Mucosa of rectum (tissue), 2 donors: Measurements from ENCODE around the gene EEF2K.
A peak's percentile ranks its signal among the peaks of the same experiment; 100 is the strongest.
"Not testable (repeated sequence)": the region's sequence is repeated elsewhere in the genome, so short reads cannot be mapped to it uniquely, and the experiment has no call there.

Experiments
- H3K27ac ChIP-seq, 2 donors: one replicate each; pipeline ENCODE4 v1.7.0; 2013; ENCODE audit warnings: inconsistent platforms in 2 of 2, low read depth in 2 of 2, low read length in 2 of 2
- H3K27me3 ChIP-seq, 2 donors: one replicate each; pipeline ENCODE4 v1.7.0; 2013; ENCODE audit warnings: low read length in 2 of 2; ENCODE audit not compliant: control insufficient read depth in 2 of 2, insufficient read depth in 2 of 2
- H3K36me3 ChIP-seq, 2 donors: one replicate each; pipeline ENCODE4 v1.7.0; 2013; ENCODE audit warnings: low read length in 2 of 2; ENCODE audit not compliant: control insufficient read depth in 2 of 2, insufficient read depth in 2 of 2
- H3K4me1 ChIP-seq, 2 donors: one replicate each; pipeline ENCODE4 v1.7.0; 2013; ENCODE audit warnings: low read length in 2 of 2, mild to moderate bottlenecking in 1 of 2; ENCODE audit not compliant: control insufficient read depth in 2 of 2, insufficient read depth in 2 of 2
- H3K4me3 ChIP-seq, 2 donors: one replicate each; pipeline ENCODE4 v1.7.0; 2013; ENCODE audit warnings: low read length in 2 of 2
- H3K9ac ChIP-seq, 2 donors: one replicate each; pipeline ENCODE4 v1.7.0; 2013; ENCODE audit warnings: low read length in 2 of 2, low read depth in 1 of 2, mild to moderate bottlenecking in 1 of 2
- H3K9me3 ChIP-seq, 2 donors: one replicate each; pipeline ENCODE4 v1.7.0; 2013; ENCODE audit warnings: low read length in 2 of 2; ENCODE audit not compliant: control insufficient read depth in 2 of 2
- donor health status: healthy.
- donor health status: Normal muscosa, but diverticular disease.

Gene EEF2K

DNA sequence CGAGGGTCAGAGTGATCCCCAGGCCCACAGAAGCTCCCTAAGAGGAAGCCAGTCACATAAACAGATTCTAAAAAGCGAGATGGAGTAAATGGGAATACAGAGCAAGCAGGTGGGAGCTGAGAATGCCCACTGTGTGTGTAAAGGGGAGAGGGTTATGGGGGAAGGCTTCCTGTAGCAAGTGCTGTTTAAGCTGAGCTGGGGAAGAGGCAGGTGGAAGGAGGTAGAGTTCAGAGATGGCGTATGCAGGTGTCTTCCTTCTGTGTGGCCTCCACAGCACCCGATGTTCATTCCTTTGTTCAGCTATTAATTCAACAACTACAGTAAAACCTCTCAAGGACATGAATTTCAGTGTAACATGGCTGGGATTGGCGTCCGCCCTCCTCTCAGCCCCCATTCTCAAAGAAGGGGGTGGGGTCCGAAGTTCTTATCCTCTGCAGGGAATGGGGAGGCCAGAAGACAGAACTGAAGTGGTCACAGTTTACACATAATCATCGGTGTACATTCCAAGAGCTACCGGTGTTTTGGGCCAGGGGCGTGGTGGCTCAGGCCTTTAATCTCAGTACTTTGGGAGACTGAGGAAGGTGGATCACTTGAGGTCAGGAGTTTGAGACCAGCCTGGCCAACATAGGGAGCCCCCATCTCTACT, 1.8 kb downstream of the EEF2K start:
- Histone ChIP-seq H3K9ac (peak overlapping the region; percentile 74 to 75), H3K27ac (peak overlapping the region; percentile 75 to 88), H3K4me1 (peaks cover 14 to 22% of the 10 kb centered on the region in 2 donors), H3K36me3 (peaks cover 2 to 8% of the 10 kb centered on the region in 2 donors), H3K4me3 (peak overlapping the region; percentile 88 to 89), H3K27me3 (no peaks in the 10 kb centered on the region), H3K9me3 (no peaks in the 10 kb centered on the region)

DNA sequence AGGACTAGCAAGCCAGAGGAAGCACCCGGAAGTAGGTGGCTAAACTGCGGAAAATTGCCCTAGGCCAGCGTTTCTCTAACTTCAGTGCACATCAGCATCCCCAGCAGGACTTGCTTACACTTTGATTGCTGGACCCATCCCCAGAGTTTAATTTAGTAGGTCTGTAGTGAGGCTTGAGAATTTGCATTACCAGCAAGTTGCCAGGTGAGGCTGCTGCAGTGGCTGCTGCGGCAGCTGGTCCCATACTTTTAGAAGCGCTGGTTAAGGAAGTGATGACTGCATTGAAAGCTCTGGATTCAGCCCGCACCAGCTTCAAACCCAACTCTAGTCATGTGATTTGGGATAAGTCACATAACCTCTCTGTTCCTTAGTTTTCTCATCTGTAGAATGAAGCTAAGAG, 4.2 kb downstream of the EEF2K start:
- no peaks in the 10 kb centered on the region for H3K9me3 ChIP-seq
- peak overlapping the region; percentile 7 to 48 for H3K27ac ChIP-seq
- H3K27me3 ChIP-seq: no peaks in the 10 kb centered on the region
- peaks cover 12 to 14% of the 10 kb centered on the region in 2 donors for H3K36me3 ChIP-seq
- peaks cover 14 to 22% of the 10 kb centered on the region in 2 donors for H3K4me1 ChIP-seq
- no peak overlapping the region for H3K9ac ChIP-seq
- no peak overlapping the region for H3K4me3 ChIP-seq

DNA sequence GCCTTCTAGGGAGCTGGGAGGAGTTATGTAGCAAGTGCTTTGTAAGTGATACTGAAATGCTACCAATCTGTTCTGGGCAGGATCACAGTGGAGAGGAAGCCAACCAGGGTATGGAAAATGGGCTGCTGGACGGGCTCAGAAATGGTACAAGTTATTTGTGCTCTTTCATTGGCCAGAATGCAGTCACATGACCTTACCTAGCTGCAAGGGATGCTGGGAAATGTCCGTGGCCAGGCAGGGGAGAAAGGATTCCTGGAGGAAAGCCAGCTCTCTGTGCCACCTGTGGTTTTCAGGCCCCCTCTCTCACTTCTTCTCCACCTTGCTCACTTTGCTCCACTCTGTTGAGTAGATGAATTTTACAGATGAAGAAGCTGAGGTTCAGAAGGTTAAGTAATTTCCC, 4.8 kb downstream of the EEF2K start:
- peaks cover 14 to 22% of the 10 kb centered on the region in 2 donors for H3K4me1 ChIP-seq
- H3K27ac ChIP-seq: peak overlapping the region; percentile 7 to 48
- peaks cover 12 to 14% of the 10 kb centered on the region in 2 donors for H3K36me3 ChIP-seq
- no peak overlapping the region for H3K9ac ChIP-seq
- no peak overlapping the region for H3K4me3 ChIP-seq
- H3K27me3 ChIP-seq: no peaks in the 10 kb centered on the region
- no peaks in the 10 kb centered on the region for H3K9me3 ChIP-seq

DNA sequence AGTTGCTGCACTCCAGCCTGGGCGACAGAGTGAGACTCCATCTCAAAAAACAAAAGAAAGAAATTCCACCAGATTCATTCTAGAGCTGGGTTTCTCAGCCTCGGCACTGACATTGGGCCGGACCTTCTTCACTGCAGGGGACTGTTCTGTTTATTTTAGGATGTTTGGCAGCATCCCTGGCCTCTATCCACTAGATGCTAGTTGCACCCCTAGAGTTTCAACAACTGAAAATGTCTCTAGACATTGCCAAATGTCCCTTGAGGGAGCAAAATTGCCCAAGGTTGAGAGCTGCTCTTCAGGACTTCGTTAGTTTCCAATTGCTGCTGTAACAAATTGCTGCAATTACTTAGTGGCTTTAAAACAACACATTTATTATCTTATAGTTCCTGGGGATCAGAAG, 7.2 kb downstream of the EEF2K start:
- no peaks in the 10 kb centered on the region for H3K27me3 ChIP-seq
- H3K4me1 ChIP-seq: peaks cover 10 to 11% of the 10 kb centered on the region in 2 donors
- H3K9me3 ChIP-seq: no peaks in the 10 kb centered on the region
- H3K4me3 ChIP-seq: no peak overlapping the region
- peaks cover 12 to 14% of the 10 kb centered on the region in 2 donors for H3K36me3 ChIP-seq
- no peak overlapping the region for H3K27ac ChIP-seq
- no peak overlapping the region for H3K9ac ChIP-seq

DNA sequence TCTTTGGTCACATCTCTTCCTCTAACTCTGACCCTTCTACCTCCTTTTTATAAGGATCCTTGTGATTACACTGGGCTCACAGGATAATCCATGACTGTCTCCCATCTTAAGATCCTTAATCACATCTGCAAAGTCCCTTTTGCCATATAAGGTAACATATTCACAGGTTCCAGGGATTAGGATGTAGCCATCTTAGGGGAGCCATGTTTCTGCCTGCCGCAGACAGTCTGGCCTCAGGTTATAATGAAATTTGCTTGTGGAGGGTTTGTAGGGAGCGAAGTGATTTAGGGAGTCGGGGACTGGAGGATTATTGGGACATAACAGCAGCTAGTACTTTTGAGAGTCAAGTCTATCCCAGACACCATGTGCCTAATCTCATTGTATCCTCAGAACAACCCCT, 7.7 kb downstream of the EEF2K start:
- H3K4me3 ChIP-seq: no peak overlapping the region
- no peak overlapping the region for H3K27ac ChIP-seq
- H3K9ac ChIP-seq: no peak overlapping the region
- H3K27me3 ChIP-seq: no peaks in the 10 kb centered on the region
- peaks cover 10 to 11% of the 10 kb centered on the region in 2 donors for H3K4me1 ChIP-seq
- H3K9me3 ChIP-seq: no peaks in the 10 kb centered on the region
- peaks cover 12 to 14% of the 10 kb centered on the region in 2 donors for H3K36me3 ChIP-seq

DNA sequence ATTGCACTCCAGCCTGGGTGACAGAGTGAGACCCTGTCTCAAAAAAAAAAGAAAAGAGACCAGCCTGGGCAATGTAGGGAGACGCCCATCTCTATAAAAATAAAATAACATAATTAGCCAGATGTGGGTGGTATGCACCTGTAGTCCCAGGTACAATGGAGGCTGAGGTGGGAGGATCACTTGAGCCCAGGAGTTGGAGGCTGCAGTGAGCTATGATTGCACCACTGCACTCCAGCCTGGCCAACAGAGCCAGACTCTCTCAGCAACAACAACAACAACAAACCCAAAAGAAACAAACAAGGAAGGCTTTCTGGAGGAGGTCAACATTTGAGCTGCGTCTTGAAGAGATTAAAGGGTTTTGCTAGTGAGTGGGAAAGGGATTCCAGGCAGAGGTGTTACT, 8.3 kb downstream of the EEF2K start:
- H3K27ac ChIP-seq: no peak overlapping the region
- peaks cover 12 to 15% of the 10 kb centered on the region in 2 donors for H3K36me3 ChIP-seq
- peaks cover 9 to 10% of the 10 kb centered on the region in 2 donors for H3K4me1 ChIP-seq
- no peak overlapping the region for H3K4me3 ChIP-seq
- H3K27me3 ChIP-seq: no peaks in the 10 kb centered on the region
- H3K9me3 ChIP-seq: no peaks in the 10 kb centered on the region
- no peak overlapping the region for H3K9ac ChIP-seq

DNA sequence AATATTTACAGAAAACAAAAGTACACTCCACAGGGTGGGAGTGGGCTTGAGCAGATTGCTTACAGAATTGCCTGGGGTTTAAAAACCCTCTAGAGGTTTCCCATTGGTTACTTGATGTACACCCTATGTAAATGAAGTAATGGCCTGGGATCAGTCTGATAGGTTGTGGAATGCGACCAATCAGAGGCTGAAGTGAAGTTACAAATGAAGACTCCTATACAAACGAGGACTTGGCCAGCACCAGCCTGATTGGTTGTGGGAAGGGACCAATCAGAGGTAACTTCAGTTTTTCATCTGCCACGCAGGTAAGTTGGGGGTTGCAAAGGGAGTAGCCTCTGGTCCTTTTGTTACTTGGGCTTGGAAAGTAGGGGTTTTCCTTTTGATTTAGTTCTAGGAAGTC, 8.8 kb downstream of the EEF2K start:
- Histone ChIP-seq H3K27ac (no peak overlapping the region), H3K4me3 (no peak overlapping the region), H3K36me3 (peaks cover 12 to 15% of the 10 kb centered on the region in 2 donors), H3K27me3 (no peaks in the 10 kb centered on the region), H3K9ac (no peak overlapping the region), H3K4me1 (peaks cover 9 to 12% of the 10 kb centered on the region in 2 donors), H3K9me3 (no peaks in the 10 kb centered on the region)

DNA sequence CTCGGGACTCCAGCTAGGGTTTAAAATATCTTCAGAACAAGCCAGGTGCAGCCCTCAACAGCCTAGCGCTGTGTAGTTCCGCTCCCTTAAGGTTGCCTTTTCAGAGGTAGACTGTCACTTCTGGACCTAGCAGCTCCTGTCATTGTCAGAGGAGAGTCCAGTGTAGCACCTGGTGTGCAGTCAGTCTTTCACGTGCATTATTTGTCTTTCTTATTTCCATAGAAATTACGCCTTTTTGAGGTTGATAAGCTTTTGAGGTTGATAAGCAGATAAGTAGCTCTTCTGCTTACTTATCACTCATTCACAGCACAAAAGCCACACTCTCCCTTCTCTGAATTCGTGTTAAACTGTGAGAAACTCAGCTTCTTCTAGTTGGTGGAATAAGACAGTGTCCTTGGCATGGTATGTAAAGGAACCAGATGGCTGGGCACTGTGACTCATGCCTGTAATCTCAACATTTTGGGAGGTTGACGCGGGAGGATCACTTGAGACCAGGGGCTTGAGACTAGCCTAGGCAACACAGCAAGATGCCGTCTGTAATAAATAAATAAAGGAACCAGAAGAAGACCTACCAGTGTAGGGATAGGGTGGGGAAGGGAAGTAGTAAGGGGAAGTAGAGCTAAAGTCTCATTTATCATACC, 10.2 kb downstream of the EEF2K start:
- H3K36me3 ChIP-seq: peaks cover 7 to 10% of the 10 kb centered on the region in 2 donors

DNA sequence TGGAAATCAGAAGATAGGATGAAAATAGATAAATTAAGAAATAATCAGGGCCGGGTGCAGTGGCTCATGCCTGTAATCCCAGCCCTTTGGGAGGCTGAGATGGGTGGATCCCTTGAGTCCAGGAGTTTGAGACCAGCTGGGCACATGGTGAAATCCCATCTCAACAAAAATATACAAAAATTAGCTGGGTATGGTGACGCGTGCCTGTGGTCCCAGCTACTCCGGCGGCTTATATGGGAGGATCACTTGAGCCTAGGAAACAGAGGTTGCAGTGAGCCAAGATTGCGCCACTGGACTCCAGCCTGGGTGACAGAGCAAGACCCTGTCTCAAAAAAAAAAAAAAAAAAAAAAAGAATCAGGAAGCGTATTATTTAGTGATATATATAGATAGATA, 10.8 kb downstream of the EEF2K start:
- H3K27ac ChIP-seq, H3K9ac ChIP-seq, H3K36me3 ChIP-seq, H3K27me3 ChIP-seq, H3K9me3 ChIP-seq, H3K4me3 ChIP-seq: not testable (repeated sequence)
- H3K4me1 ChIP-seq: peaks cover 10 to 11% of the 10 kb centered on the region in 2 donors

More for the DNA sequence above, 10.2 kb downstream of the EEF2K start:
- peaks cover 10 to 11% of the 10 kb centered on the region in 2 donors for H3K4me1 ChIP-seq
- no peak overlapping the region for H3K4me3 ChIP-seq
- no peak overlapping the region for H3K9ac ChIP-seq
- no peaks in the 10 kb centered on the region for H3K27me3 ChIP-seq
- H3K9me3 ChIP-seq: no peaks in the 10 kb centered on the region
- no peak overlapping the region for H3K27ac ChIP-seq

DNA sequence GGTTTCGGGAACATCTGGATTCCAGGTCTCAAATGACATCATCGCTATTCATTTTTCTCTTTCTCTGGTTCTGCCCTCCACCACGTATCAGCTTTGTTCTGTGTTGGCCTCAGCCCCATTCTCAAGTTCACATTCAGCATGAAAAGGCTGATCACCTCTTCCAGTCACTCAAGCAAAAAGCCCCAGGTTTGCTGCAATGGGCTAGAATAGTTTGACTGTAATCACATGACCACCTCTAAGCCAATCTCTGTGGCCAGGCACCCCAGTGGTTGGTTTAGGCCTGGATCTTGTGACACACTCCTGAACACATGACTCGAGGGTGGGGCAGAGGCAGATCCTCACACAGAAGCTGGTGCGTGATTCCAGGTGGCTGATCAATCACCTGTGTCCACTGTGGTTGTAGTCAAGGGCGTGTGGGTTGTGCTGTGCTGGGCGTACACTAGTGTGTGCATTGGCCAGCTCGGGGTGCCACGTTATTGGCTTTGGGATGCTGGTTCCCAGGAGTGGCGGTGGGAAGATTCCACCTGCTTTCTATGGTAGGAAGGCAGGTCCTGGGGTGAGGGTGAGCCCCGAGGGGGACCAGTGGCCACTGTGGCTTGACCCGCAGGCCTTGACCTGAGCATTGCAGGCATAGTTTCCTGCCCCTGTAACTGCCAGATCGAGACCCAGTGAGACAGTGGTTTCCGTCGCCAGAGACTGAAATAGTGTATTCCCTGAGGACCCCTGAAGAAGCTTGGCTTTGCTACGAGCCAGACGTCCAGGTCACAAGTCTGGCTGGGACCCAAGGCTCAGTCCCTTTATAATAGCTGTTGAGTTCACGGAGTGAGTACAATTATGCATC, 12.0 kb downstream of the EEF2K start:
- Histone ChIP-seq H3K4me1 (peaks cover 10 to 11% of the 10 kb centered on the region in 2 donors), H3K36me3 (peaks cover 7 to 10% of the 10 kb centered on the region in 2 donors), H3K4me3 (no peak overlapping the region), H3K27ac (no peak overlapping the region), H3K27me3 (no peaks in the 10 kb centered on the region), H3K9ac (no peak overlapping the region), H3K9me3 (no peaks in the 10 kb centered on the region)
